Measurements from ENCODE around the gene ARHGAP45. TPM values are rescaled to one million over a fixed set of nuclear protein-coding genes. Genes with fewer than 3 reads are reported as not detected.
A peak's percentile ranks its signal among the peaks of the same experiment; 100 is the strongest.

ARHGAP45 gene
- total and polyA plus RNA-seq, 2 donors from 2014 or later: 11.8 to 50.0 TPM

DNA sequence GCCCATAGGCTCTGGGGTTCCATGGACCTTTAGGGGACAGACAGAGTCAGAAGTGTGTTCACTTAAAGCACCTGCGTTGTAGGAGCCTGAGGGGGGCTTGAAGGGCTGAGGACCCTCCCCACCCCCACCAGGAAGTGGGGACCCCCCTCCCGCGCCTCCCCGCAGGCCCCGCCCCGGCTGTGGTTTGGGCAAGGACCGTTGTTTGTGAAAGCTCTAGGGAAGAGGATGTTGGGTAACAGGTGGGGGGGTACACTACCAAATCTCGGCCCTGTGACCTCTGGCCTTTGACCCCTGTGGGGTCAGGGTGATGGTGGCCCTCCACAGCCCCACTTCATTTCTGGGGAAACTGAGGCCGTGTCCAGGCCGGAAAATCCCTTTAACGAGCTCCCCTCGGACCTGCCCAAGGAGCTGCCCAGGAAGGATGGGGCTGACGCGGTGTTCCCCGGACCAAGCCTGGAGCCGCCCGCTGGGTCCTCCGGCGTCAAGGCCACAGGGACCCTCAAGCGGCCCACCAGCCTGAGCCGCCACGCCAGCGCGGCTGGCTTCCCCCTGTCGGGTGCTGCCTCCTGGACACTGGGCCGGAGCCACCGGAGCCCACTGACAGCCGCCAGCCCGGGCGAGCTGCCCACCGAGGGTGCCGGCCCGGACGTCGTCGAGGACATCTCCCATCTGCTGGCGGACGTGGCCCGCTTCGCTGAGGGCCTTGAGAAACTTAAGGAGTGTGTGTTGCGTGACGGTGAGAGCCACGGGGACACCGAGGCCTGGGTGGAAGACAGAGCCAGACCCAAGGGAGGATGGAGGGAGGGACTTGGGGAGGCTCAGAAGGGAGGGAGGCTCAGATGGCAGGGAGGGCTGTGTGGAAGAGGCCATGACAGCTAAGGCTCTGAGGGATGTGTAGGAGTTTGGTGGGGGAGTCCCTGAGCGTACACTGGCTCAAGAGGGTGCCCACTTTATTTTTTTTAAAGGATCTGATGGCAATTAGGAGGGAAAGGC, 1.3 kb downstream of the ARHGAP45 start:
- intact Hi-C loops (cut with DNase I): no loop called here
- peaks cover 20% of the 10 kb centered on the region for H3K27me3 ChIP-seq (ENCODE audit: control insufficient read depth, insufficient read depth, low read length)
- no peaks in the 10 kb centered on the region for H3K9me3 ChIP-seq (ENCODE audit: control insufficient read depth in 2 of 3, insufficient read depth in 1 of 3, low read length in 3 of 3)
- no peak overlapping the region for H3K9ac ChIP-seq (ENCODE audit: low read length in 3 of 3)
- H3K36me3 ChIP-seq (ENCODE audit: control insufficient read depth in 2 of 3, insufficient read depth in 3 of 3, low read length in 3 of 3): no peaks in the 10 kb centered on the region
- DNase-seq: peak in 2 of 5 donors; percentile 70 to 89
- FAIRE-seq: no peak
- H3K4me1 ChIP-seq (ENCODE audit: control insufficient read depth in 2 of 3, insufficient read depth in 2 of 3, low read depth in 1 of 3, low read length in 3 of 3): peaks cover 0 to 19% (median 4%) of the 10 kb centered on the region in 3 donors
- TF ChIP-seq, protein P1, sequence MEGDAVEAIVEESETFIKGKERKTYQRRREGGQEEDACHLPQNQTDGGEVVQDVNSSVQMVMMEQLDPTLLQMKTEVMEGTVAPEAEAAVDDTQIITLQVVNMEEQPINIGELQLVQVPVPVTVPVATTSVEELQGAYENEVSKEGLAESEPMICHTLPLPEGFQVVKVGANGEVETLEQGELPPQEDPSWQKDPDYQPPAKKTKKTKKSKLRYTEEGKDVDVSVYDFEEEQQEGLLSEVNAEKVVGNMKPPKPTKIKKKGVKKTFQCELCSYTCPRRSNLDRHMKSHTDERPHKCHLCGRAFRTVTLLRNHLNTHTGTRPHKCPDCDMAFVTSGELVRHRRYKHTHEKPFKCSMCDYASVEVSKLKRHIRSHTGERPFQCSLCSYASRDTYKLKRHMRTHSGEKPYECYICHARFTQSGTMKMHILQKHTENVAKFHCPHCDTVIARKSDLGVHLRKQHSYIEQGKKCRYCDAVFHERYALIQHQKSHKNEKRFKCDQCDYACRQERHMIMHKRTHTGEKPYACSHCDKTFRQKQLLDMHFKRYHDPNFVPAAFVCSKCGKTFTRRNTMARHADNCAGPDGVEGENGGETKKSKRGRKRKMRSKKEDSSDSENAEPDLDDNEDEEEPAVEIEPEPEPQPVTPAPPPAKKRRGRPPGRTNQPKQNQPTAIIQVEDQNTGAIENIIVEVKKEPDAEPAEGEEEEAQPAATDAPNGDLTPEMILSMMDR (IDR thresholded peaks at IDR 0.05; ENCODE audit: borderline replicate concordance, extremely low read depth, insufficient read depth): no peak
- H3K4me3 ChIP-seq (ENCODE audit: low read length in 3 of 3): no peak overlapping the region
- H3K27ac ChIP-seq (ENCODE audit: low read depth in 2 of 2, low read length in 2 of 2): peak overlapping the region in 1 of 2 donors; percentile 72

DNA sequence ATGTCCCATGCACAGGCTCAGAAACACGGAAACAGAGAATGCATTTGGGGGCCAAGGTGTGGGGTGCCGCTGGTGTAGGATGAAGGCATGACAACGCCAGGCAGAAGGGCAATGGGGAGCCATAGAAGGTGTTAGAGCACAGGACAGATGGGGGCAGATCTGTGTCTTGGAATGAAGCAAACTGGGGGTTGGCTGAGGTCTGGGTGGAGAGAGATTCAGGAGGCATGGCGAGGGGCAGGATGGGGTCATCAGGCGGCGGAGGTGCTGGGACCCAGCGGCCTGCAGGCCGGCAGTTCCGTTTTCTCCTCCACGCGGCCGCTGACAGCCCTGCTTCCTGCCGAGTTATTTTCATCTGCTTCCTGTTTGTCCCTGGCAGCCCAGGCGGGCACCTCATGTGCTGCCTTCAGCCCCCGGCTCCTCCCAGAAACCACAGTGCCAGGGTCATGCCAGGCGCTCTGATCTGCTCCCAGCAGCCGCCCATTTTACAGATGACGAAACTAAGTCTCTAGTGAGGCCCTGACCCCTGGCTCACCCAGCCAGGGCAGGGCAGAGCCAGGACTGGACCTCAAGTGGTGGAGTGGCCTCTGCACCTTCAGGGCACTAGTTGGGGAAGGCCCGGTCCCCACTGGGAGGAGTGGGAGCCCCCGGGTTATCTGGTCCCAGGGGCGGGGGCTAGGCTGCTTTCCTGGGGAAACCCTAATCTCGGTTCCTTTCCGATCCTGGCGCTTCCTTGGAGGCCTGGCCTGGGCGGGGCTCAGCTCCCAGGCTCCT, 2.2 kb downstream of the ARHGAP45 start:
- peak in 1 of 5 donors; percentile 88 for DNase-seq
- peaks cover 20% of the 10 kb centered on the region for H3K27me3 ChIP-seq (ENCODE audit: control insufficient read depth, insufficient read depth, low read length)
- TF ChIP-seq, protein P1 (IDR thresholded peaks at IDR 0.05; ENCODE audit: borderline replicate concordance, extremely low read depth, insufficient read depth): no peak

DNA sequence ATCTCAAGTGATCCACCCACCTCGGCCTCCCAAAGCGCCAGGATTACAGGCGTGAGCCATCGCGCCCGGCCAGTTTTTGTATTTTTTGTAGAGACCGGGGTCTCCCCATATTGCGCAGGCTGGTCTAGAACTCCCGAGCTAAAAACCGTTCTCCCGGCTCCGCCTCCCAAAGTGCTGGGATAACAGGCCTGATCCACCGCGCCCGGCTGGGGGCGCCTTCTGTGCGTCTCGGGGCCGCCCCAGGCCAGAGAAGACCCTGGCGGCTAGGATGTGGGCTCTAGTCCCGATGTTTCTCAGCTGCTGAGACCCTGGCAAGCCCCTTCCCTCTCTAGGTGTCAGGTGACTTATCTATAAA, 3.6 kb downstream of the ARHGAP45 start:
- FAIRE-seq (no peak), DNase-seq (no peak)
- peaks cover 0 to 11% (median 0%) of the 10 kb centered on the region in 3 donors for H3K4me1 ChIP-seq (ENCODE audit: control insufficient read depth in 2 of 3, insufficient read depth in 2 of 3, low read depth in 1 of 3, low read length in 3 of 3)
- H3K27ac ChIP-seq (ENCODE audit: low read depth in 2 of 2, low read length in 2 of 2): no peak overlapping the region
- H3K27me3 ChIP-seq (ENCODE audit: control insufficient read depth, insufficient read depth, low read length): peaks cover 20% of the 10 kb centered on the region
- no peaks in the 10 kb centered on the region for H3K9me3 ChIP-seq (ENCODE audit: control insufficient read depth in 2 of 3, insufficient read depth in 1 of 3, low read length in 3 of 3)
- H3K9ac ChIP-seq (ENCODE audit: low read length in 3 of 3): no peak overlapping the region
- H3K36me3 ChIP-seq (ENCODE audit: control insufficient read depth in 2 of 3, insufficient read depth in 3 of 3, low read length in 3 of 3): no peaks in the 10 kb centered on the region
- H3K4me3 ChIP-seq (ENCODE audit: low read length in 3 of 3): no peak overlapping the region
- intact Hi-C loops (cut with DNase I): no loop called here
- TF ChIP-seq, protein P1 (IDR thresholded peaks at IDR 0.05; ENCODE audit: borderline replicate concordance, extremely low read depth, insufficient read depth): no peak

More for the DNA sequence above, 2.2 kb downstream of the ARHGAP45 start:
- Histone ChIP-seq H3K36me3 (ENCODE audit: control insufficient read depth in 2 of 3, insufficient read depth in 3 of 3, low read length in 3 of 3) (no peaks in the 10 kb centered on the region), H3K4me1 (ENCODE audit: control insufficient read depth in 2 of 3, insufficient read depth in 2 of 3, low read depth in 1 of 3, low read length in 3 of 3) (peaks cover 0 to 19% (median 4%) of the 10 kb centered on the region in 3 donors), H3K9ac (ENCODE audit: low read length in 3 of 3) (no peak overlapping the region), H3K9me3 (ENCODE audit: control insufficient read depth in 2 of 3, insufficient read depth in 1 of 3, low read length in 3 of 3) (no peaks in the 10 kb centered on the region), H3K27ac (ENCODE audit: low read depth in 2 of 2, low read length in 2 of 2) (peak overlapping the region in 1 of 2 donors; percentile 72), H3K4me3 (ENCODE audit: low read length in 3 of 3) (no peak overlapping the region)
- FAIRE-seq: no peak
- intact Hi-C loops (cut with DNase I): no loop called here

All from kidney (tissue), 14 donors.